Tibial artery (tissue), 4 donors: Measurements from ENCODE around the gene IL17B.

Source experiments
- DNase-seq, 2 donors: peaks; one replicate each; pipeline ENCODE4 v3.0.0-alpha.2; 2019
- H3K27ac ChIP-seq, 2 donors: fragments of 200-600 bp; sonication (generic) in 1 of 2; 1 replicate in 1 of 2; 2 replicates in 1 of 2; pipeline ENCODE4 v1.5.1; 2018 to 2019; ENCODE audit warnings: mild to moderate bottlenecking in 1 of 2
- H3K27me3 ChIP-seq, 2 donors: fragments of 200-600 bp; sonication (generic) in 1 of 2; one replicate each; pipeline versions ENCODE4 v1.5.1 to v1.6.0; 2016 to 2019
- H3K36me3 ChIP-seq, 3 donors: fragments of 200-600 bp; sonication (generic) in 2 of 3; one replicate each; pipeline ENCODE4 v1.5.1; 2016 to 2019; ENCODE audit warnings: mild to moderate bottlenecking in 2 of 3
- H3K4me1 ChIP-seq, 4 donors: fragments of 200-600 bp; sonication (generic) in 2 of 4; 1 replicate in 3 of 4; 2 replicates in 1 of 4; pipeline ENCODE4 v1.5.1; 2016 to 2019
- H3K4me3 ChIP-seq, 2 donors: fragments of 200-600 bp; sonication (generic) in 1 of 2; 1 replicate in 1 of 2; 2 replicates in 1 of 2; pipeline ENCODE4 v1.5.1; 2018 to 2019; ENCODE audit warnings: mild to moderate bottlenecking in 2 of 2
- H3K9me3 ChIP-seq, 3 donors: fragments of 200-600 bp; sonication (generic) in 1 of 3; one replicate each; pipeline ENCODE4 v1.5.1; 2016 to 2019
- intact Hi-C: fragments of 100-400 bp; cut with DNase I; formaldehyde crosslinking; loops from one replicate; pipeline ENCODE4 v1.15.0; 2023; ENCODE audit warnings: low total_unique reads
- TF ChIP-seq, protein P1 (sequence below), 2 experiments: fragments of 200-600 bp in 1 of 2; fragments of 450-650 bp in 1 of 2; IDR thresholded peaks; one replicate each; pipeline ENCODE4 v1.5.1; 2017 to 2019; ENCODE audit warnings: antibody characterized with exemption in 2 of 2, mild to moderate bottlenecking in 1 of 2, moderate library complexity in 1 of 2

The IL17B gene

DNA sequence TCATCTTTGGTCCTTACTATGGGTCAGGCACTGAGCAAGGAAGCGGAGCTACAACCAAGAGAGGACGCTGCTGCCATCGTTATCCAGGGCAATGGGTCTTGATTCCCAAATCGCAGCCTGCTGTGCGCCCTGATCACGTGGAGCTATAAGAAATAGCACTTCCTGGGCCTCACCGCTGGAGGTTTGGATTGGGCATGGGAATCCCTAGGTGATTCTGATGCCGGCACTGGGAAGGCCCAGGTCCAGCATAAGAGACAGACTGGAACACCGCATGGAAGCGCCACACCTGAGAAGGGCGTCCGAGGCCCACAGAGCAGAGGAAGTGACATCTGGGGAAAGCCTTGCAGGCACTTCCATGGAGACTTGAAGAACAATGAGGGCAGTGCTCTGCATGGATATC is 3.0 kb downstream of the IL17B start:
- Histone ChIP-seq H3K4me1 (peaks cover 0 to 69% (median 55%) of the 10 kb centered on the region in 4 donors), H3K36me3 (no peaks in the 10 kb centered on the region), H3K27me3 (no peaks in the 10 kb centered on the region), H3K4me3 (no peak overlapping the region), H3K9me3 (no peaks in the 10 kb centered on the region), H3K27ac (peak overlapping the region; percentile 21 to 93)
- TF ChIP-seq, protein P1, sequence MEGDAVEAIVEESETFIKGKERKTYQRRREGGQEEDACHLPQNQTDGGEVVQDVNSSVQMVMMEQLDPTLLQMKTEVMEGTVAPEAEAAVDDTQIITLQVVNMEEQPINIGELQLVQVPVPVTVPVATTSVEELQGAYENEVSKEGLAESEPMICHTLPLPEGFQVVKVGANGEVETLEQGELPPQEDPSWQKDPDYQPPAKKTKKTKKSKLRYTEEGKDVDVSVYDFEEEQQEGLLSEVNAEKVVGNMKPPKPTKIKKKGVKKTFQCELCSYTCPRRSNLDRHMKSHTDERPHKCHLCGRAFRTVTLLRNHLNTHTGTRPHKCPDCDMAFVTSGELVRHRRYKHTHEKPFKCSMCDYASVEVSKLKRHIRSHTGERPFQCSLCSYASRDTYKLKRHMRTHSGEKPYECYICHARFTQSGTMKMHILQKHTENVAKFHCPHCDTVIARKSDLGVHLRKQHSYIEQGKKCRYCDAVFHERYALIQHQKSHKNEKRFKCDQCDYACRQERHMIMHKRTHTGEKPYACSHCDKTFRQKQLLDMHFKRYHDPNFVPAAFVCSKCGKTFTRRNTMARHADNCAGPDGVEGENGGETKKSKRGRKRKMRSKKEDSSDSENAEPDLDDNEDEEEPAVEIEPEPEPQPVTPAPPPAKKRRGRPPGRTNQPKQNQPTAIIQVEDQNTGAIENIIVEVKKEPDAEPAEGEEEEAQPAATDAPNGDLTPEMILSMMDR (IDR thresholded peaks at IDR 0.05): no peak
- DNase-seq: no peak
- intact Hi-C loops: no loop called here

DNA sequence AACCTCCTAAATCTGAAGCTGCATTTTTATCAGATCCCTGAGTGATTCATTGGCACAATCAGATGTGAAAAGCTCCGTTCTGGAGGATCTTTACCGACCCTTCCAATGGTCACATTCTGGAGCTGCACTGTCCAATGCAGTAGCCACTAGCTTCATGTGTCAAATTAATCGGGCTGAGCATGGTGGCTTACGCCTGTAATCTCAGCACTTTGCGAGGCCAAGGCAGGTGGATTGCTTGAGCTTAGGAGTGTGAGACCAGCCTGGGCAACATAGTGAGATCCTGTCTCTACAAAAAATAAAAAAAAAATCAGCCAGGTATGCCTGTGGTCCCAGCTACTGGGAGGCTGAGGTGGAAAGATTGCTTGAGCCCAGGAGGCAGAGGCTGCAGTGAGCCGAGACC is 3.7 kb downstream of the IL17B start:
- intact Hi-C loops: no loop called here
- Histone ChIP-seq H3K27me3 (no peaks in the 10 kb centered on the region), H3K9me3 (no peaks in the 10 kb centered on the region), H3K4me3 (no peak overlapping the region), H3K4me1 (peaks cover 0 to 70% (median 52%) of the 10 kb centered on the region in 4 donors), H3K36me3 (no peaks in the 10 kb centered on the region), H3K27ac (peak overlapping the region; percentile 21 to 93)
- no peak for DNase-seq
- TF ChIP-seq, protein P1 (IDR thresholded peaks at IDR 0.05): no peak

DNA sequence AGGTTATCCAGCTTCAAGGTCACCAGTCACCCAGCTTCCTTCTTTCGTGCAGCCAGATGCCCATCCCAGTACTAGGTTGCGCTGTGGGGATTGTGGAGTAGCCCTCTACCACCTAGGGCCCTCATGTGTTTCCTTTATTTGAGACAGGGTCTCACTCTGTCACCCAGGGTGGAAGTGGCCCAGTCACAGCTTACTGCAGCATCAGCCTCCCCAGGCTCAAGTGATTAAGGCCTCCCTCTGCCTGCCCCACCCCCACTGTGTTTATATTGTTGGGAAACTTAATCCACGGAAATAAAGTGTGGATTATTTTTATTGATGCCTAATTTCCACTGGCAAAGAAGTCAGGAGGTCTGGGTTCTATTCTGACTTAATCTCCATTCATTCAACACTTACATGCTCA is 4.3 kb downstream of the IL17B start:
- H3K9me3 ChIP-seq: no peaks in the 10 kb centered on the region
- TF ChIP-seq, protein P1 (IDR thresholded peaks at IDR 0.05): no peak
- no peaks in the 10 kb centered on the region for H3K27me3 ChIP-seq
- DNase-seq: no peak
- peaks cover 0 to 68% (median 45%) of the 10 kb centered on the region in 4 donors for H3K4me1 ChIP-seq
- intact Hi-C loops: no loop called here
- no peak overlapping the region for H3K4me3 ChIP-seq
- H3K36me3 ChIP-seq: no peaks in the 10 kb centered on the region
- peak overlapping the region; percentile 74 to 93 for H3K27ac ChIP-seq

DNA sequence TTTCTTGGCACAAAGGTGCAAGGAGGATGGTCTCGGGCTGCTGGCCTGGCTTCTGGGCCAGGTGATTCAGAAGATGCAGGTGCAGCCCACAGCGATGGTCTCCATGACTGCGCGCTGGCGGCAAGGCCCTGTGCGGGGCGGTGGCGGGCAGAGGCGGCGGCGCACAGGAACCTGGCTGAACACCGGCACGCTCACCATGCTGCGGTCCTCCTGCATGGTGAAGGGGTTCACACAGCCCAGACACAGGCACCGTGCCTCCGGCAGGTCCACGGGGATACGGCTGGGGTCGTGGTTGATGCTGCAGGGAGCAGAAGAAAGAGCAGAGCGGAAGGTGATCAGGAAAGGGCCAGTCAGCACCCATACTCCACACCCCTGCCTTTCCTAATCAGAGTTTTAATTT is 4.8 kb downstream of the IL17B start:
- DNase-seq: no peak
- intact Hi-C loops: no loop called here
- TF ChIP-seq, protein P1 (IDR thresholded peaks at IDR 0.05): no peak
- Histone ChIP-seq H3K27me3 (no peaks in the 10 kb centered on the region), H3K4me3 (no peak overlapping the region), H3K9me3 (no peaks in the 10 kb centered on the region), H3K27ac (peak overlapping the region; percentile 74 to 93), H3K4me1 (peaks cover 0 to 63% (median 40%) of the 10 kb centered on the region in 4 donors), H3K36me3 (no peaks in the 10 kb centered on the region)

DNA sequence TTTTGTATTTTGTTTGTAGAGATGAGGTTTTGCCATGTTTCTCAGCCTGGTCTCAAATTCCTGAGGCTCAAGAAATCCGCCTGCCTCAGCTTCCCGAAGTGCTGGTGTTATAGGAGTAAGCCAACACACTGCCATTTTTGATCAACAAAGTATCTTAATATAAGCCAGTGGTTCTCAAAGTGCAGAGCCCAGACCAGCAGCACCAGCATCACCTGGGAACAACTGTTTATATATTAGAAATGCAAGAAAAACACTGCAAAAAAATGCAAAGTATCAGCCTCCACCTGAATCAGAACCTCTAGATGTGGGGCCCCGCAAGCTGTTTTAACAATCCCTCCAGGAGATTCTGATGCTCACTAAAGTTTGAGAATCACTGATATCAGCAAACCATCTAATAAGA is 6.2 kb downstream of the IL17B start:
- no peak for DNase-seq
- intact Hi-C loops: no loop called here

More for the DNA sequence above, 6.2 kb downstream of the IL17B start:
- TF ChIP-seq, protein P1 (IDR thresholded peaks at IDR 0.05): no peak
- no peak overlapping the region for H3K4me3 ChIP-seq
- no peaks in the 10 kb centered on the region for H3K27me3 ChIP-seq
- no peaks in the 10 kb centered on the region for H3K9me3 ChIP-seq
- peak overlapping the region; percentile 74 to 93 for H3K27ac ChIP-seq
- H3K36me3 ChIP-seq: no peaks in the 10 kb centered on the region
- peaks cover 0 to 54% (median 32%) of the 10 kb centered on the region in 4 donors for H3K4me1 ChIP-seq
